Measurements from ENCODE around the gene FALEC.

The FALEC gene

DNA sequence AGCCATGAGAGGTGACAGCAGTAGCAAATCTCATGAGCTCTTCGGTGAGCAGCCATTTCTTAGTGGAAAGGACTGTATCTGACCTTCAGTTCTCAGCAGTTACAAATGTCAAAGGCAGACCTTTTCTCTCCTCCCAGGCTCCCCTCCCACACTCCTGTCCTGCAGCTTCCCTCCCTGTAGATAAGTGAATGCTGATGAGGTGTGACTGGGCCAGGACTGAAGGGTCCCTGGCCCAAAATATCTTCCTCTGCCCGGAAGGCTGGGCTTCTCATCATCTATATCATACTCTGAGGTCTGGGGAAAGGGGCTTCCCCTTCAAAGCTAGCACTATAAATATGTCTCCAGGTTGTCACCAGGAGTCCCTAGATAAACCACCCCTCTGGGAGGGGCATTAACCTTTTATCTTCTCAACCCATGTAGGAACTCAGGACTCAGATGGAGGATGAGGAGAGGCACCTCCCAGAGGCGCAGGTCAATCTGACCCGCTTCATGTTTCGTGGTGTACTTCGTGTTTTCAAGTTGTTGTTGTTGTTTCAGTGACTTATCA is 30.0 kb downstream of the FALEC start:
- peak overlapping the region; percentile 75 for H3K27ac Mint-ChIP-seq
- peaks cover 16 to 20% of the 10 kb centered on the region in 2 donors for H3K4me1 Mint-ChIP-seq
- ATAC-seq (replicated peaks) (peak; percentile 50 to 59), DNase-seq (no peak)
- peaks cover 5 to 24% of the 10 kb centered on the region in 2 donors for H3K27me3 Mint-ChIP-seq
- no peaks in the 10 kb centered on the region for H3K36me3 Mint-ChIP-seq
- peak overlapping the region; percentile 44 to 71 for H3K4me3 Mint-ChIP-seq
- H3K9me3 Mint-ChIP-seq = no peaks in the 10 kb centered on the region

DNA sequence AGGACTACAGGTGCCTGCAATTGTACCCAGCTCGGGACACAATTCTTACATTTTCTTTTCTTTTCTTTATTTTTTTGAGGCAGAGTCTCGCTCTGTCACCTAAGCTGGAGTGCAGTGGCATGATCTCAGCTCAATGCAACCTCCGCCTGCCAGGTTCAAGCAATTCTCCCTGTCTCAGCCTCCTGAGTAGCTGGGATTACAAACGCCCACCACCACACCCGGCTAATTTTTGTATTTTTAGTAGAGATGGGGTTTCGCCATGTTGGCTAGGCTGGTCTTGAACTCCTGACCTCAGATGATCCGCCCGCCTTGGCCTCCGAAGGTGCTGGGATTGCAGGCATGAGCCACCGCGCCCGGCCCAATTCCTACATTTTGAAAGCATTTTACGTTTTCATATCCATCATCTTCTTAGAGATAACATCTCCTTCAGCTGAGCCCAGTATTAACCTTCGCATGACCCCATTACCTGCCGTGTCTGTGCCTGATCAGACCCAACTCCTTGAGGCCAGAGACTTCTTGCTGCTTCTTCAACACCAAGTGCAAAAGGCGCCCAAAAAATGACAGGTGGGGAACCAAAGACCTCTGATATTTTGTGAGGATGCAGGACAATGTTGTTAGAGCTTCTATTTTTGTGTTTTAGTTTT is 30.9 kb downstream of the FALEC start:
- peaks cover 5 to 24% of the 10 kb centered on the region in 2 donors for H3K27me3 Mint-ChIP-seq
- no peak overlapping the region for H3K27ac Mint-ChIP-seq
- H3K36me3 Mint-ChIP-seq = no peaks in the 10 kb centered on the region

DNA sequence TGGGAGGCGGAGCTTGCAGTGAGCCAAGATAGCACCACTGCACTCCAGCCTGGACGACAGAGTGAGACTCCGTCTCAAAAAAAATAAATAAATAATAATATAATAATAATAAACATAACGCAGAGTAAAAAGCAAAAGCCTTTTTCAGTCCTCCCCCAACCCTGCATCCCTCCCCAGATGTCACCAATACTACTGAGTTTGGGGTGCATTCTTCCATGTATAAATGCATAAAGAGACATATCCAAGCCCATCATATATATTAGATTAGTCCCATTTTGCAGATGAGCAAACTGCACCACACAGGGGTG is 32.7 kb downstream of the FALEC start:
- Mint-ChIP-seq H3K4me1 (peaks cover 29 to 47% of the 10 kb centered on the region in 2 donors), H3K36me3 (no peaks in the 10 kb centered on the region), H3K27ac (no peak overlapping the region), H3K27me3 (peaks cover 5 to 24% of the 10 kb centered on the region in 2 donors), H3K4me3 (peak overlapping the region; percentile 70 to 83), H3K9me3 (no peaks in the 10 kb centered on the region)
- DNase-seq = no peak
- no peak for ATAC-seq (replicated peaks)

More for the DNA sequence above, 30.9 kb downstream of the FALEC start:
- ATAC-seq (replicated peaks) (no peak), DNase-seq (no peak)
- H3K4me1 Mint-ChIP-seq = peaks cover 19 to 28% of the 10 kb centered on the region in 2 donors
- no peak overlapping the region for H3K4me3 Mint-ChIP-seq
- H3K9me3 Mint-ChIP-seq = no peaks in the 10 kb centered on the region

DNA sequence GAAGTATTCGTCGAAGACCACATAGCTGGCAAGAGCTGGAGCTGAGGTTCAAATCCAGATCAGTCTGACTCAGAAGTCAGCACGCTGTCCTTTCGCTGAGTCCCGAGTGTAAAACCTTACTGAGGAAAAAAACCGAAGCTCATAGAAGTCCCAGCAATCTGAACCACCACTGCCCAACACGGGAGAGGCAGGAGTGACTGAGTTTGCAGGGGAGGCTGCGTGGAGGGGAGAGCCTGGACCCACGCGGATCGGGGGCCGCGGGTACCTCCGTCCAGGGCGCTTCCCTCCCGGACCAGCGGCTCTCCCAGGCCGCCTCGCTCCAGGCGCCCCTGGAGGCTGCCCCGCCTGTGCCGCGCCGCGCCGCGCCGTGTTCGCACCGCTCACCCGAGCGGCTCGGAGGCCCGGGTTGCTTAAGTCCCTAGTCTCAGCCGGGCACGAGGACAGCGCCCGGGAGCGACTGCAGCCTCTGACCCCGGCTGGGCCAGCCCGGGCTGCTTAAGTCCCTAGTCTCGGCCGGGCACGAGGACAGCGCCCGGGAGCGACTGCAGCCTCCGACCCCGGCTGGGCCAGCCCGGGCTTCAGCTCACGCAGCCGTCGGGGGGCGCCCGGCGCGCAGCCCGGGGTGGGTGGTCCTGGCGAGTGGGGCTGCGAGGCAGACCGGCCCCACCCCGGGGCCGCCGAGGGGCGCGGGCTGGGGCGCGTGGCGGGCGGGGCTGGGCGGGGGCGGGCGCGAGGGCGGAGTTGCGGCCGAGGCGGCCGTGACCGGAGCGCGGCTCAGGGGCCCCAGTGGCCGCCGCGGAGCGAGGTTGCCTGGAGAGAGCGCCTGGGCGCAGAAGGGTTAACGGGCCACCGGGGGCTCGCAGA is 33.3 kb downstream of the FALEC start, which contains the start of gene ADAMTSL4:
Gene ADAMTSL4 (plus strand): TSS at position 777 of the 864 bp plus-strand sequence. CDS start 2,881 bp downstream, outside the sequence.
- peak within 1 kb of the TSS; percentile 79 for H3K27ac Mint-ChIP-seq
- peak; percentile 77 to 79 for ATAC-seq (replicated peaks)

DNA sequence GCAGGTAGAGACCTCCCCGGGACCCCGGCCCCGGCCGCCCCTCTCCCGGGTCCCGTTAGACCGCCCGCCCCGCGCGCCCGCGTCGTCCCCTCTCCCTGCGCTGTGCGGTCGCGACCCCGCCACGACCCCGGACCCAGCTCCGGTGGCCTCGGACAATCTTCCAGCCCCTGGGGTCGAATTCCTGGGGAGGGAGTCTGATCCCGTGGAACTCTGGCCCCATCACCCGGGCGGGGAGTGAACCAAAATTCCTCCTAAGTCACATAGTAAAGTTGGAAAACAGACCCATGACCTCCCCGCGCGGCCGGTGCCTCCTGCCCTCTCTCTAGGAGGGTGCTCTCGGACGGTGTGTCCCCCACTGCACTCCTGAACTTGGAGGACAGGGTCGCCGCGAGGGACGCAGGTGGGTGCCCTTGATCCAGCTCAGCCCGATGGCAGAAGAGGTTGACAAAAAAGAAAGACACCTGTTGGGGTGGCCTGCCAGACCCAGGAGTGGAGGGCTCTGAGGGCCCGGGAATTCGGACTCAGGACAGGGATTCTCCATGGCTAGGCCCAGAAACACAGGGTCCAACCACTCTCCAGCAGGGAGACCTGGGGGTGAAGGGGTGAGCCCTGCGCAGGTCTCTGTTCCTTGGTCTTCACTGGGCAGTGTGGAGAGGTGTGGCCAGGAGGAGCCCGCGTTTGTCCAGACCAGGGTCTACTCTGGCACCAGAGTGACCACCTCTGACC is 34.1 kb downstream of the FALEC start:
- Mint-ChIP-seq H3K9me3 (no peaks in the 10 kb centered on the region), H3K27me3 (peaks cover 5 to 24% of the 10 kb centered on the region in 2 donors), H3K4me1 (peaks cover 29 to 49% of the 10 kb centered on the region in 2 donors), H3K4me3 (peak overlapping the region; percentile 80 to 83), H3K27ac (peak overlapping the region; percentile 79), H3K36me3 (peaks cover 0 to 3% of the 10 kb centered on the region in 2 donors)
- no peak for ATAC-seq (replicated peaks)
- DNase-seq = no peak

More for the DNA sequence above, 33.3 kb downstream of the FALEC start, which contains the start of gene ADAMTSL4:
- Mint-ChIP-seq H3K36me3 (no peaks in the 10 kb centered on the region), H3K4me3 (peak within 1 kb of the TSS; percentile 80 to 83), H3K9me3 (no peaks in the 10 kb centered on the region), H3K27me3 (peaks cover 5 to 24% of the 10 kb centered on the region in 2 donors), H3K4me1 (peaks cover 29 to 49% of the 10 kb centered on the region in 2 donors)
- peak; percentile 37 for DNase-seq

DNA sequence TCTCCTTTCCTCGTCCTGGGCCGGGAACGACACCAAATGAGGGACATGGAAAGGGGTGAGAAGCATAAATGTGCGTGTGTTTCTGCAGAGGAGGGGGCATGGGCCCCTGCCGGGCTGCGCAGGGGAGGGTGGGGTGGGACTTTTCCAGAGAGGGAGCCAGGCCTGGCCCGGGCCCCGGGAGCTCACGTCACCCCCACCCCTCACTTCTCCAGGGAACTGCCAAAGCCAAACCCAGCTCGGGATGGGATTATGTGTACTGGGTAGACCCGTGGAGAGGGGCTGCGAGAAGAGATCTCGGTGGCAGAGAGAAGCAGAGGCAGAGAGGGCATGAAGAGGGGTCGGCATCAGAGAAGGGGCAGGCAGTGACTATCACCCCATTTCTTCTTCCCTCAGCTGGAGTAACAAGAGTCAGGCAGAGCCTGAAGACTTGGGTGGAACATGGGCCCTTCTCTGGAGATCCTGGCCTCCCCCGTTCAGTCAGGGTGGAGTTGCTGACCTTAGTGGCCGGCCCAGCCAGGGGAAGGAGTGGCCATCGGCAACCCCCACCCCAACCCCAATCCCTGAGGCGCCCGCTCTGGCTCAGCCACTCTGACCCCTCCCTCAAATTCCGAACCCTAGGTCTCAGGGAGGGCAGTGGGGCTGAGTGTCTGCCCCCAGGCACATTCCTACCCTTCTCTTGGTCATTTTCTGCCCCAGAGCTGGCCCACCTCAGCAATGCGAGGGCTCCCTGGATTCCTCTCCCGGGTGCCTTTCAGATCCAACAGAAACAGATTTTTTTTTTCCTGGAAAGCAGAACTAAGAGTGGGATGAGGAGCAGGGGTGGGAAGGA is 34.9 kb downstream of the FALEC start:
- ATAC-seq (replicated peaks) = no peak
- peaks cover 27 to 47% of the 10 kb centered on the region in 2 donors for H3K4me1 Mint-ChIP-seq
- no peaks in the 10 kb centered on the region for H3K9me3 Mint-ChIP-seq
- H3K27ac Mint-ChIP-seq = no peak overlapping the region
- H3K36me3 Mint-ChIP-seq = peaks cover 0 to 3% of the 10 kb centered on the region in 2 donors
- no peak for DNase-seq
- peaks cover 5 to 22% of the 10 kb centered on the region in 2 donors for H3K27me3 Mint-ChIP-seq
- no peak overlapping the region for H3K4me3 Mint-ChIP-seq

DNA sequence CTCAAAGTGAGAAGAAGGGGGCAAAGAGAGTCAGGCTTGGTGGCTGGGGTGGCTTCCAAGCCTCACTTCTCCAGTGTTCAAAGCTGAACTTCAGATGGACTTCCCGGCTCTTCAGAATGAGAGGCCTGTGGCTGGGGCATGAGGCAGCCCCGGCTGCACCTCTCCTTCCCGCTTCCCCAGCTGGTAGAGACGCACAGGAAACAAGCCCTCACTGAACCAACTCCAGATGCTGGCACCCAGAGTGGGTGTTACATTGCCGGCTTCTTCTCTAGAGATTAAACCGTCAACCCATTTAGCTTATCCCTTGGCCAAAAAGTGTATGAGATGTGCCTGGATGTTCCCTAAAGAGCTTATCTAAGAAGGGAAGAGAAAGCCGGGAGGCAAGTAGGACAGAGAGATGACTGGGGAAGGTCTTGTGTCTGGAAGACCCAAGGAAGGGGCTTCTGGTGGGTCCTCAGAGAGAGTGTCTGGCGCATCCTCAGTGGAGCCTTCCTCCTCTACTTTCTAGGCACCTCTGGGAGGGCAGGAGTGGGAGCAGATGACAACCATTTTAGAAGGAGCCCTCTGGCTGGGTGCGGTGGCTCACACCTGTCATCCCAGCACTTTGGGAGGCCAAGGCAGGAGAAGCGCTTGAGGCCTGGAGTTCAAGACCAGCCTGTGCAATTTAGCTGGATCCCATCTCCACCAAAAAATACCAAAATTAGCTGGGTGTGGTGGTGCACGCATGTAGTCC is 35.7 kb downstream of the FALEC start:
- H3K4me3 Mint-ChIP-seq = no peak overlapping the region
- peaks cover 0 to 3% of the 10 kb centered on the region in 2 donors for H3K36me3 Mint-ChIP-seq
- H3K9me3 Mint-ChIP-seq = no peaks in the 10 kb centered on the region
- DNase-seq (no peak), ATAC-seq (replicated peaks) (peak; percentile 12 to 24)
- H3K27ac Mint-ChIP-seq = peak overlapping the region; percentile 38
- peaks cover 5 to 17% of the 10 kb centered on the region in 2 donors for H3K27me3 Mint-ChIP-seq
- H3K4me1 Mint-ChIP-seq = peaks cover 23 to 45% of the 10 kb centered on the region in 2 donors

DNA sequence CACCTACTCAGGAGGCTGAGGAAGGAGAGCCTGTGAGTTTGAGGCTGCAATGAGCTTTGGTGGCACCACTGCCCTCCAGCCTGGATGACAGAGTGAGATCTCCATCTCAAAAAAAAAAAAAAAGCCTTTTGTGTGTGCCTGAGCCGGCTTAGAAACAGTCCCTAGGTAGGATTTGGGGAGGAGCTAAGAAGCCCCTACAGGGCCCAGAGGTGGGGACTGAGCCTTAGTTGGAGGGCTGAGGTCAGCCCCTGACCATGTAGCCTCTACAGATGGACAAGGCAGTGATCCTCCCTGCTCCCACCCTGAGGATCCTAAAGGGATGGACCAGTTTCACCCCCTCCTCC is 36.2 kb downstream of the FALEC start:
- Mint-ChIP-seq H3K9me3 (no peaks in the 10 kb centered on the region), H3K36me3 (peaks cover 0 to 3% of the 10 kb centered on the region in 2 donors), H3K4me1 (peaks cover 23 to 48% of the 10 kb centered on the region in 2 donors), H3K27ac (peak overlapping the region; percentile 42), H3K27me3 (peaks cover 5 to 11% of the 10 kb centered on the region in 2 donors), H3K4me3 (peak overlapping the region in 1 of 2 donors; percentile 41)
- ATAC-seq (replicated peaks) = no peak
- no peak for DNase-seq

DNA sequence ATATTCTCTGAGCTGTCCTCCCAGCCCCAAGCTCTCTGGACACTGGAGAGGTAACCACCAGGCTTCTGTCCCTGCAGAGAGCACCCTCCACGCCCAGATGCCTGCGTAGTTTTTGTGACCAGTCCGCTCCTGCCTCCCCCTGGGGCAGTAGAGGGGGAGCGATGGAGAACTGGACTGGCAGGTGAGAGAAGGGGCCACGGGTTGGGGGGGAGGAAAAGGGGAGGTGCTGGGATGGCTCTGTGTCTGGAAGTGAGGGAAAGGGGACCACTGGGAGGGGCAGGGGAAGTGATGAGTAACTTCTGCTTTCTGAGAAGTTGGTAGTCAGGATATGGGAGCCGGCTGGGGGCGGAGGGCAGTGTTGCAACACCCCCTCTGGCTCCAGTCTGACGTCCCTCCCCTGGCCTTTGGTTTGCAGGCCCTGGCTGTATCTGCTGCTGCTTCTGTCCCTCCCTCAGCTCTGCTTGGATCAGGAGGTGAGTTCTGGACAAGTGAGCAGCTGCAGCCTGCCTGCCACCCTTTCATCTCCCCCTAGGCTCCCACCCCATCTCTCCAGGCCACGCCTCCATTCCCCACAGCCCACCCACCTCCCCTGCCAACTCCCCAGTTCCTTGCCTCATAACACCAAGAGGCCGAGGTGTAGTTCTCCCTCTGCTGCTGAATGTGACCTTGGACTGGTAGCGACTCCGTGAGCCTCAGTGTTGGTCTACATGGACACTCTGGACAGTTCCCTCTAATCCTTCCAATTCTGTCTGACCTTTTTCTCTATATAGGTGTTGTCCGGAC is 36.8 kb downstream of the FALEC start:
- DNase-seq (no peak), ATAC-seq (replicated peaks) (peak; percentile 26 to 30)
- peaks cover 23 to 48% of the 10 kb centered on the region in 2 donors for H3K4me1 Mint-ChIP-seq
- H3K36me3 Mint-ChIP-seq = peaks cover 0 to 3% of the 10 kb centered on the region in 2 donors
- H3K9me3 Mint-ChIP-seq = no peaks in the 10 kb centered on the region
- H3K4me3 Mint-ChIP-seq = peak overlapping the region; percentile 41 to 56
- H3K27ac Mint-ChIP-seq = peak overlapping the region; percentile 42
- H3K27me3 Mint-ChIP-seq = peaks cover 5 to 7% of the 10 kb centered on the region in 2 donors

DNA sequence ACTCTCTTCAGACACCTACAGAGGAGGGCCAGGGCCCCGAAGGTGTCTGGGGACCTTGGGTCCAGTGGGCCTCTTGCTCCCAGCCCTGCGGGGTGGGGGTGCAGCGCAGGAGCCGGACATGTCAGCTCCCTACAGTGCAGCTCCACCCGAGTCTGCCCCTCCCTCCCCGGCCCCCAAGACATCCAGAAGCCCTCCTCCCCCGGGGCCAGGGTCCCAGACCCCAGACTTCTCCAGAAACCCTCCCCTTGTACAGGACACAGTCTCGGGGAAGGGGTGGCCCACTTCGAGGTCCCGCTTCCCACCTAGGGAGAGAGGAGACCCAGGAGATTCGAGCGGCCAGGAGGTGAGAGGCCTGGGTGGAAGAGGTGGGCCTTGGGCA is 37.3 kb downstream of the FALEC start:
- H3K4me1 Mint-ChIP-seq = peaks cover 23 to 48% of the 10 kb centered on the region in 2 donors
- no peak for ATAC-seq (replicated peaks)
- H3K27ac Mint-ChIP-seq = peak overlapping the region; percentile 37
- H3K27me3 Mint-ChIP-seq = peaks cover 5 to 7% of the 10 kb centered on the region in 2 donors
- H3K36me3 Mint-ChIP-seq = peaks cover 0 to 3% of the 10 kb centered on the region in 2 donors
- no peak for DNase-seq
- H3K9me3 Mint-ChIP-seq = no peaks in the 10 kb centered on the region
- peak overlapping the region in 1 of 2 donors; percentile 41 for H3K4me3 Mint-ChIP-seq

DNA sequence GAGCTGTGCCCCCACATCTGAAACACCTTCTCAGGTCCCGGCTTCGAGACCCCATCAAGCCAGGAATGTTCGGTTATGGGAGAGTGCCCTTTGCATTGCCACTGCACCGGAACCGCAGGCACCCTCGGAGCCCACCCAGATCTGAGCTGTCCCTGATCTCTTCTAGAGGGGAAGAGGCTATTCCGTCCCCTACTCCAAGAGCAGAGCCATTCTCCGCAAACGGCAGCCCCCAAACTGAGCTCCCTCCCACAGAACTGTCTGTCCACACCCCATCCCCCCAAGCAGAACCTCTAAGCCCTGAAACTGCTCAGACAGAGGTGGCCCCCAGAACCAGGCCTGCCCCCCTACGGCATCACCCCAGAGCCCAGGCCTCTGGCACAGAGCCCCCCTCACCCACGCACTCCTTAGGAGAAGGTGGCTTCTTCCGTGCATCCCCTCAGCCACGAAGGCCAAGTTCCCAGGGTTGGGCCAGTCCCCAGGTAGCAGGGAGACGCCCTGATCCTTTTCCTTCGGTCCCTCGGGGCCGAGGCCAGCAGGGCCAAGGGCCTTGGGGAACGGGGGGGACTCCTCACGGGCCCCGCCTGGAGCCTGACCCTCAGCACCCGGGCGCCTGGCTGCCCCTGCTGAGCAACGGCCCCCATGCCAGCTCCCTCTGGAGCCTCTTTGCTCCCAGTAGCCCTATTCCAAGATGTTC is 38.0 kb downstream of the FALEC start:
- Mint-ChIP-seq H3K9me3 (no peaks in the 10 kb centered on the region), H3K36me3 (peaks cover 0 to 3% of the 10 kb centered on the region in 2 donors), H3K4me1 (peaks cover 21 to 48% of the 10 kb centered on the region in 2 donors), H3K27me3 (peaks cover 5 to 7% of the 10 kb centered on the region in 2 donors), H3K27ac (no peak overlapping the region), H3K4me3 (no peak overlapping the region)
- DNase-seq = no peak
- ATAC-seq (replicated peaks) = no peak

DNA sequence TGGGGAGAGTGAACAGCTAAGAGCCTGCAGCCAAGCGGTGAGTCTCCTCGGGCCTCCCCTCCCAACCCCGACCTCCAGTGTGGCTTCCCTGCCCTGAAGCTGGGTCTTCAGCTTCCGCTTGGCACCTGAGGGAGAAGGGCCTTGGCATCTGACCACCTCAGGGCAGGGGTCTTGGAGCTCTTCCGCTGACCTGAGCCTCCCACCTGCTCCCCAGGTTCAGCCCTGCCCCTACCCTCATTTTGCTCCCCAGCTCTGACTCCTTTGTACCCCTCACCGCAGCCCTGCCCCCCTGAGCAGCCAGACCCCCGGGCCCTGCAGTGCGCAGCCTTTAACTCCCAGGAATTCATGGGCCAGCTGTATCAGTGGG is 38.5 kb downstream of the FALEC start:
- no peak overlapping the region for H3K27ac Mint-ChIP-seq
- H3K36me3 Mint-ChIP-seq = peaks cover 0 to 3% of the 10 kb centered on the region in 2 donors
- H3K4me1 Mint-ChIP-seq = peaks cover 20 to 48% of the 10 kb centered on the region in 2 donors
- no peak for ATAC-seq (replicated peaks)
- DNase-seq = no peak
- no peak overlapping the region for H3K4me3 Mint-ChIP-seq
- H3K27me3 Mint-ChIP-seq = peaks cover 5 to 7% of the 10 kb centered on the region in 2 donors
- no peaks in the 10 kb centered on the region for H3K9me3 Mint-ChIP-seq

Measured in stimulated activated naive B cell treated with anti-CD40 and anti-IgM and Interleukin-4, amounts not matched to agents 10 μg/mL and 1 μg/mL and 100 μg/mL, for 72 hours (primary cell).